HEK293 (cell line): ENCODE measurements around the gene SH3TC1.

Experiments
- CTCF ChIA-PET: fragments of 350-600 bp; formaldehyde crosslinking; extraction: SDS; loops from one replicate; lab custom pipeline; 2021; ENCODE audit warnings: antibody characterized with exemption; lab: Yijun Ruan, JAX
- POLR2A ChIA-PET: fragments of 300-600 bp; formaldehyde crosslinking; extraction: SDS; loops from one replicate; lab custom pipeline; 2020; ENCODE audit warnings: antibody characterized with exemption, inconsistent platforms; lab: Yijun Ruan, JAX
- H3K27ac ChIP-seq: fragments of 200-500 bp; sonication (Bioruptor generic); 2 replicates; pipeline ENCODE4 v1.5.1; 2014; ENCODE audit warnings: low read depth, low read length, control low read depth, inconsistent platforms; ENCODE audit errors: extremely low read depth
- H3K36me3 ChIP-seq, 2 experiments: fragments of 200-500 bp in 1 of 2; sonication (Bioruptor generic) in 1 of 2; 1 replicate in 1 of 2; 2 replicates in 1 of 2; pipeline ENCODE4 v1.5.1; 2014 to 2017; ENCODE audit warnings: inconsistent platforms in 2 of 2, low read length in 2 of 2; ENCODE audit not compliant: control insufficient read depth in 2 of 2, insufficient read depth in 1 of 2
- H3K4me1 ChIP-seq: fragments of 200-500 bp; sonication (Bioruptor generic); 2 replicates; pipeline ENCODE4 v1.5.1; 2014; ENCODE audit warnings: mild to moderate bottlenecking, low read length, inconsistent platforms; ENCODE audit not compliant: control insufficient read depth, insufficient read depth
- H3K4me3 ChIP-seq: 2 replicates; pipeline ENCODE4 v1.5.1; 2011; ENCODE audit warnings: low read depth, mild to moderate bottlenecking, control low read depth, low read length, moderate library complexity
- H3K9me3 ChIP-seq: fragments of 200-500 bp; sonication (Bioruptor generic); 2 replicates; pipeline ENCODE4 v1.5.1; 2014; ENCODE audit warnings: low read depth, low read length, inconsistent platforms; ENCODE audit not compliant: control insufficient read depth, insufficient read depth
- BCL11A ChIP-seq: fragments of 450-650 bp; formaldehyde crosslinking; IDR thresholded peaks from 2 replicates; pipeline ENCODE4 v1.5.1; 2016; ENCODE audit warnings: low read depth, missing biosample characterization, missing genetic modification characterization
- GFI1B ChIP-seq: fragments of 450-650 bp; formaldehyde crosslinking; IDR thresholded peaks from 2 replicates; pipeline ENCODE4 v1.5.1; 2016; ENCODE audit warnings: missing biosample characterization, missing genetic modification characterization
- HOXA7 ChIP-seq: sonication (generic); formaldehyde crosslinking; IDR thresholded peaks from 2 replicates; pipeline ENCODE4 v1.8.1; 2022; ENCODE audit warnings: missing genetic modification reagents, borderline replicate concordance
- KLF7 ChIP-seq: fragments of 450-650 bp; formaldehyde crosslinking; IDR thresholded peaks from 2 replicates; pipeline ENCODE4 v1.5.1; 2016; ENCODE audit warnings: missing biosample characterization, missing genetic modification characterization, borderline replicate concordance
- KLF8 ChIP-seq: fragments of 450-650 bp; formaldehyde crosslinking; IDR thresholded peaks from 2 replicates; pipeline ENCODE4 v1.5.1; 2016; ENCODE audit warnings: missing biosample characterization, missing genetic modification characterization
- OSR2 ChIP-seq: fragments of 450-650 bp; formaldehyde crosslinking; IDR thresholded peaks from 2 replicates; pipeline ENCODE4 v1.5.1; 2016; ENCODE audit warnings: missing biosample characterization, missing genetic modification characterization
- PBX3 ChIP-seq: sonication (generic); formaldehyde crosslinking; IDR thresholded peaks from 2 replicates; pipeline ENCODE4 v1.8.1; 2022; ENCODE audit warnings: mild to moderate bottlenecking, moderate library complexity, missing genetic modification reagents
- PRDM10 ChIP-seq: fragments of 450-650 bp; formaldehyde crosslinking; IDR thresholded peaks from 2 replicates; pipeline ENCODE4 v1.5.1; 2016; ENCODE audit warnings: missing biosample characterization, missing genetic modification characterization
- PRDM6 ChIP-seq: fragments of 450-650 bp; formaldehyde crosslinking; IDR thresholded peaks from 2 replicates; pipeline ENCODE4 v1.5.1; 2017; ENCODE audit warnings: missing biosample characterization, missing genetic modification characterization
- SCRT2 ChIP-seq: fragments of 450-650 bp; formaldehyde crosslinking; IDR thresholded peaks from 2 replicates; pipeline ENCODE4 v1.5.1; 2016; ENCODE audit warnings: missing biosample characterization, missing genetic modification characterization
- SP7 ChIP-seq: fragments of 450-650 bp; formaldehyde crosslinking; IDR thresholded peaks from 2 replicates; pipeline ENCODE4 v1.5.1; 2016; ENCODE audit warnings: missing biosample characterization, missing genetic modification characterization
- WT1 ChIP-seq: fragments of 450-650 bp; formaldehyde crosslinking; IDR thresholded peaks from 2 replicates; pipeline ENCODE4 v1.5.1; 2016; ENCODE audit warnings: missing biosample characterization, missing genetic modification characterization
- ZBTB7A ChIP-seq: fragments of 450-650 bp; formaldehyde crosslinking; IDR thresholded peaks from 2 replicates; pipeline ENCODE4 v1.5.1; 2016; ENCODE audit warnings: low read depth, missing biosample characterization, missing genetic modification characterization
- ZBTB8A ChIP-seq: fragments of 450-650 bp; formaldehyde crosslinking; IDR thresholded peaks from 2 replicates; pipeline ENCODE4 v1.5.1; 2016; ENCODE audit warnings: missing biosample characterization, missing genetic modification characterization
- ZNF174 ChIP-seq: fragments of 450-650 bp; formaldehyde crosslinking; IDR thresholded peaks from 2 replicates; pipeline ENCODE4 v1.5.0; 2017; ENCODE audit warnings: missing biosample characterization, mild to moderate bottlenecking, missing genetic modification characterization
- ZNF175 ChIP-seq: fragments of 450-650 bp; formaldehyde crosslinking; IDR thresholded peaks from 2 replicates; pipeline ENCODE4 v1.5.1; 2016; ENCODE audit warnings: missing biosample characterization, missing genetic modification characterization
- ZNF248 ChIP-seq: fragments of 450-650 bp; formaldehyde crosslinking; IDR thresholded peaks from 2 replicates; pipeline ENCODE4 v1.5.1; 2017; ENCODE audit warnings: missing biosample characterization, missing genetic modification characterization
- ZNF280C ChIP-seq: fragments of 450-650 bp; formaldehyde crosslinking; IDR thresholded peaks from 2 replicates; pipeline ENCODE4 v1.5.1; 2016; ENCODE audit warnings: missing biosample characterization, missing genetic modification characterization
- ZNF335 ChIP-seq: fragments of 450-650 bp; formaldehyde crosslinking; conservative IDR thresholded peaks from 2 replicates; pipeline ENCODE4 v1.5.1; 2016; ENCODE audit warnings: missing biosample characterization, missing genetic modification characterization
- ZNF423 ChIP-seq: fragments of 450-650 bp; formaldehyde crosslinking; IDR thresholded peaks from 2 replicates; pipeline ENCODE4 v1.5.1; 2016; ENCODE audit warnings: missing biosample characterization, missing genetic modification characterization
- ZNF433 ChIP-seq: fragments of 450-650 bp; formaldehyde crosslinking; IDR thresholded peaks from 2 replicates; pipeline ENCODE4 v1.5.1; 2016; ENCODE audit warnings: missing biosample characterization, missing genetic modification characterization, low read depth
- ZNF560 ChIP-seq: fragments of 450-650 bp; formaldehyde crosslinking; IDR thresholded peaks from 2 replicates; pipeline ENCODE4 v1.5.1; 2017; ENCODE audit warnings: missing biosample characterization, missing genetic modification characterization, borderline replicate concordance
- ZNF561 ChIP-seq: fragments of 450-650 bp; IDR thresholded peaks from 2 replicates; pipeline ENCODE4 v1.5.1; 2018; ENCODE audit warnings: missing biosample characterization, missing genetic modification characterization, borderline replicate concordance
- ZNF629 ChIP-seq: fragments of 450-650 bp; formaldehyde crosslinking; IDR thresholded peaks from 2 replicates; pipeline ENCODE4 v1.5.1; 2017; ENCODE audit warnings: missing biosample characterization, missing genetic modification characterization
- ZNF830 ChIP-seq: fragments of 450-650 bp; IDR thresholded peaks from 2 replicates; pipeline ENCODE4 v1.5.0; 2018; ENCODE audit warnings: missing biosample characterization, missing genetic modification characterization, low read depth, mild to moderate bottlenecking, moderate library complexity
- ZNF837 ChIP-seq: fragments of 450-650 bp; formaldehyde crosslinking; IDR thresholded peaks from 2 replicates; pipeline ENCODE4 v1.5.1; 2016; ENCODE audit warnings: missing biosample characterization, missing genetic modification characterization
- ZSCAN4 ChIP-seq: fragments of 450-650 bp; formaldehyde crosslinking; IDR thresholded peaks from 2 replicates; pipeline ENCODE4 v1.5.1; 2017; ENCODE audit warnings: missing biosample characterization, missing genetic modification characterization

Gene SH3TC1

GRCh38 chr4:8164194-8164565 lies 34.9 kb upstream of the SH3TC1 start:
- CTCF ChIA-PET, result no interaction called here
- no peaks in the 10 kb centered on the region for H3K4me1 ChIP-seq

GRCh38 chr4:8164687-8165086 lies 34.4 kb upstream of the SH3TC1 start:
- Histone ChIP-seq H3K9me3 (no peaks in the 10 kb centered on the region), H3K36me3 (no peaks in the 10 kb centered on the region), H3K27ac (no peak overlapping the region), H3K4me1 (no peaks in the 10 kb centered on the region), H3K4me3 (no peak overlapping the region)
- POLR2A ChIA-PET, result no interaction called here
- CTCF ChIA-PET, result no interaction called here
- no peak for TF ChIP-seq ZNF629 (tag by site-specific recombination)
- TF ChIP-seq WT1, result no peak
- no peak for TF ChIP-seq PRDM10 (tag by site-specific recombination)
- no peak for TF ChIP-seq ZNF174 (tag by site-specific recombination)
- TF ChIP-seq ZNF280C, result no peak
- no peak for TF ChIP-seq ZNF335 (tag by site-specific recombination)
- TF ChIP-seq PRDM6, result no peak
- no peak for TF ChIP-seq GFI1B (tag by site-specific recombination)
- no peak for TF ChIP-seq ZNF248 (tag by site-specific recombination)
- TF ChIP-seq ZNF837 (tag by site-specific recombination), result no peak
- no peak for TF ChIP-seq BCL11A
- TF ChIP-seq ZNF423 (tag by site-specific recombination), result no peak
- no peak for TF ChIP-seq ZNF561 (tag by site-specific recombination)
- no peak for TF ChIP-seq SP7
- no peak for TF ChIP-seq SCRT2 (tag by site-specific recombination)
- no peak for TF ChIP-seq ZBTB8A (tag by site-specific recombination)
- TF ChIP-seq ZSCAN4 (tag by site-specific recombination), result no peak
- no peak for TF ChIP-seq OSR2 (tag by site-specific recombination)
- TF ChIP-seq ZNF433 (tag by site-specific recombination), result no peak
- no peak for TF ChIP-seq ZNF830 (tag by site-specific recombination)

More at GRCh38 chr4:8164194-8164565, 34.9 kb upstream of the SH3TC1 start:
- TF ChIP-seq ZBTB7A (tag by site-specific recombination) (no peak), ZNF175 (tag by site-specific recombination) (no peak), KLF7 (no peak), KLF8 (tag by site-specific recombination) (no peak), PBX3 (no peak), HOXA7 (CRISPR knock-in tag) (no peak), ZNF560 (no peak)
- TF ChIP-seq, all 188 proteins: peak for 0
- no peak overlapping the region for H3K27ac ChIP-seq
- POLR2A ChIA-PET, result no interaction called here
- H3K36me3 ChIP-seq, result no peaks in the 10 kb centered on the region
- no peaks in the 10 kb centered on the region for H3K9me3 ChIP-seq
- no peak overlapping the region for H3K4me3 ChIP-seq
